ENCODE data around the gene C4orf50.

The C4orf50 gene

GRCh38 chr4:5888222-5889001, 129.8 kb downstream of the C4orf50 start:
- DNase-seq (ENCODE audit: low read depth), result no peak

- no peak for DNase-seq (ENCODE audit: low read depth)
These were observed 130.6 kb downstream of the C4orf50 start for GRCh38 chr4:5887361-5888221.

GRCh38 chr4:5887011-5887360, 131.2 kb downstream of the C4orf50 start:
- DNase-seq (ENCODE audit: low read depth), result no peak

GRCh38 chr4:5885733-5886132, 132.5 kb downstream of the C4orf50 start:
- DNase-seq (ENCODE audit: low read depth), result no peak

GRCh38 chr4:5884796-5885195, 133.4 kb downstream of the C4orf50 start:
- DNase-seq (ENCODE audit: low read depth), result no peak

- DNase-seq (ENCODE audit: low read depth), result no peak
These were observed 134.3 kb downstream of the C4orf50 start for GRCh38 chr4:5883916-5884315.

GRCh38 chr4:5882947-5883346, 135.3 kb downstream of the C4orf50 start:
- no peak for DNase-seq (ENCODE audit: low read depth)

GRCh38 chr4:5881340-5881739, 136.9 kb downstream of the C4orf50 start:
- no peak for DNase-seq (ENCODE audit: low read depth)

- DNase-seq (ENCODE audit: low read depth), result no peak
These were observed 139.9 kb downstream of the C4orf50 start for GRCh38 chr4:5878359-5878758.

- no peak for DNase-seq (ENCODE audit: low read depth)
These were observed 140.8 kb downstream of the C4orf50 start for GRCh38 chr4:5877392-5877791.

GRCh38 chr4:5874811-5875449, 143.3 kb downstream of the C4orf50 start:
- no peak for DNase-seq (ENCODE audit: low read depth)

GRCh38 chr4:5870701-5871100, 147.5 kb downstream of the C4orf50 start:
- DNase-seq (ENCODE audit: low read depth), result no peak

- DNase-seq (ENCODE audit: low read depth), result no peak
These were observed 148.1 kb downstream of the C4orf50 start for GRCh38 chr4:5869966-5870619.

GRCh38 chr4:5867866-5868265, 150.4 kb downstream of the C4orf50 start:
- DNase-seq (ENCODE audit: low read depth), result no peak

GRCh38 chr4:5866841-5867813, 151.1 kb downstream of the C4orf50 start:
- DNase-seq (ENCODE audit: low read depth), result no peak

- no peak for DNase-seq (ENCODE audit: low read depth)
These were observed 152.2 kb downstream of the C4orf50 start for GRCh38 chr4:5865896-5866599.

- no peak for DNase-seq (ENCODE audit: low read depth)
These were observed 154.6 kb downstream of the C4orf50 start for GRCh38 chr4:5863461-5864113.

GRCh38 chr4:5858020-5858769, 160.0 kb downstream of the C4orf50 start:
- no peak for DNase-seq (ENCODE audit: low read depth)

GRCh38 chr4:5857199-5857598, 161.0 kb downstream of the C4orf50 start:
- no peak for DNase-seq (ENCODE audit: low read depth)
